Right lung (tissue), 5 donors: ENCODE measurements around the gene ZNF664. TPM values are rescaled to one million over a fixed set of nuclear protein-coding genes. Genes with fewer than 3 reads are reported as not detected.

Experiments
- DNase-seq, 2 donors: peaks; one replicate each; pipeline ENCODE4 v3.0.0-alpha.2; 2013
- polyA plus RNA-seq, 5 donors: library from polyadenylated mRNA; unstranded; fragments of 120-200 nt; gene quantifications; one replicate each; pipeline versions ENCODE4 v1.2.1 to v1.2.3, GENCODE V29; 2013; ENCODE audit warnings: inconsistent platforms in 1 of 5, low replicate concordance in 1 of 5; ENCODE audit not compliant: insufficient read length in 5 of 5, insufficient read depth in 1 of 5

The ZNF664 gene
- polyA plus RNA-seq, 5 donors: 113 to 161 (median 151) TPM

DNA sequence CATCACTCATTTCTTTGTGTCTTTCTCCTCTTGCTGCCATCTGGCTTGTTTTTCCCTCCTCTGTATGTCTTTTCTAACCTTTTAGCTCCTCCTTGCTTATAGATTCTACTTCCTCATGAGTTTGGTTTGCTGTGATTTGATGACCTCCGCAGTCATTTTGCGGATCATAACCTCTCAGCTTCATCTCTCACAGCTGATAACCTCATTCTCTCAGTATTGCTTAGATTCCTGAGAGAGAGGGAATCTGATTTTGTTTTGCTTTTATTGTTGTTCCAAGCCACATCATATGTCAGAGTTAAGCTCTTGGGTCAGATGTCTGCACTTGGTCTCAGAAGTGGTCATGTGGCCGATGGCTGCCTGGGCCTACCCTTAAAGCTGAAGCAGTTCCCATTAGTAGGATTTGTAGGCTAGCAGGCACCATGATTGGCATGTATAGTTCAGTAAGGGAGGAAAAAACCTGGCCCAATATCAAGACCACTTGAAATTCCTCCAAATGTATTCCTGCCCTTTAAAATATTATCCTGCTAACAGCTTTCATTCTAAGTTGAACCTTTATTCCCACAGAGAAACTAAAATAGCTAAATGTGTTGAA lies 13.5 kb downstream of the ZNF664 start:
- no peak for DNase-seq

DNA sequence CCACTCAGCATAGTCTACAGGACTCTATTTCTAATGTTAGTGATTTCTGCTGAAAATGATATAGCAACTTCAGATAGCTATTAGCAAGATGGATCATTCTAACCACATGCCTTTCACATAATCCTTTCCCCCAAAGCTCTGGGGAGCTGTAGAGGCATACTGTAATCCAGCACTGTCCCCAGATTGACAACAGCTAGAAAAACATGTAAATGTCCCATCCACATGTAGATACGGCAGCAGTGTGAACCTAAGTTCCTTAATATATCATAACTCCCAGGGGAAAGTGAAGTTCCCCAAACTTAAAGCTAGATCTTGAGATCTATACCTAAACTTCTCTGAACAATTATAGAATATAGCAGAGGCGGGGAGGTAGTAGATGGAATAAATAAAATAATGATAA lies 14.0 kb downstream of the ZNF664 start:
- DNase-seq: no peak

DNA sequence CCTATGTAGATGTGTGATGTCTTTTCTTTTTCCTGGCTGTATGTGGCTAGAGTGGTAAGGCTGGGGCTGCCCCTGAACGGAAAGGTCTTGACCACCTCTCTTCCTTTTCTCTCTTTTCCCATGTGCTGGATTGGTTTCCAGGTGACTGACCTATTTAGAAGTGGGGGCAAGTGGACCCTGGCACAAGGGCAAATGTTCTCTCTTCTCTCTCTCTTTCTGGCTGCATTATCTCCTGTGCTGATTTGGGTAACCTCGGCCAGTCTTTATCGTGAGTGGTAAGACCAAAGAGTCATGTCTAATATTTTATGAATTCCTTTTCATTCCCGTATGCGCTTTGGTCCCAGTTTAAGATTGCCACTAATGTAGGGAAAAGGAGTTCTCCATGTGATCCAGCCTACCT lies 16.2 kb downstream of the ZNF664 start:
- no peak for DNase-seq

DNA sequence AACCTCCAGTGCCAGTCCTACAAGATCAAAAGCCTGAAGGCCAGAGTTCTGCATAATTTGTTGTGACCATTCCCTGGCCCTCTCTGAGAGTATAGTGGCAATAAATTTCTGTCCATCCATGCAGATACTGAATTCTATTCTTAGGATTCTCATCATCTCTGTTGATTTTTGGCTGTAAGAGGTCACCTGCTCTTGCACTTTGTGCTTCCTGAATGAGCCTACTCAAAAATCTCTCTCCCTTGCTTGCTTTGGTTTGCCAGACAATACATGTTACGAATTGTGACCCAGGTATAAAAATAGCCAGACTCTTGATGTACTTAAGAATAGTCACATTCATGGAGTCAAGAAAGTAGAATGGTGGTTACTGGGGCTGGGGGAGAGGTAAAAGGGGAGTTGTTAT lies 16.7 kb downstream of the ZNF664 start:
- no peak for DNase-seq

DNA sequence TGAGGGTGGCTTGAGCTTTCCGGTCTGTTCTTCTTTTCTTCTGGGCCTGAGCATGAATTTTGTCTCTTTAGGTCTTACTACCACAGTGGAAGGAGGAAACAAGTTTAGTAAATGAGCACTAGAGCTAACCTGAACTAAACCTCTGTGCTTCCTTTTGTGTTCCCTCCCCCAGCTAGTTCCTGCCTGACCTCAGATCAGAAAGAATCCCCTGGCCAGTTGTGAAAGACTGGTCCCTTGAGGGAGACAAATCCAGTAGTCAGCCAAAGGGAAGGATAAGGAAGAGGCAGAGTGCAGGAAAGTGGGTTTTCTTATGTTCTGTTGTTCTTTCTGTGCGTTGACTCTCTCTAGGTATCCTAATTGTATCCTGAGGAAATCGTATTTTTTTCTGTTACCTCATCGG lies 17.5 kb downstream of the ZNF664 start:
- DNase-seq: no peak

DNA sequence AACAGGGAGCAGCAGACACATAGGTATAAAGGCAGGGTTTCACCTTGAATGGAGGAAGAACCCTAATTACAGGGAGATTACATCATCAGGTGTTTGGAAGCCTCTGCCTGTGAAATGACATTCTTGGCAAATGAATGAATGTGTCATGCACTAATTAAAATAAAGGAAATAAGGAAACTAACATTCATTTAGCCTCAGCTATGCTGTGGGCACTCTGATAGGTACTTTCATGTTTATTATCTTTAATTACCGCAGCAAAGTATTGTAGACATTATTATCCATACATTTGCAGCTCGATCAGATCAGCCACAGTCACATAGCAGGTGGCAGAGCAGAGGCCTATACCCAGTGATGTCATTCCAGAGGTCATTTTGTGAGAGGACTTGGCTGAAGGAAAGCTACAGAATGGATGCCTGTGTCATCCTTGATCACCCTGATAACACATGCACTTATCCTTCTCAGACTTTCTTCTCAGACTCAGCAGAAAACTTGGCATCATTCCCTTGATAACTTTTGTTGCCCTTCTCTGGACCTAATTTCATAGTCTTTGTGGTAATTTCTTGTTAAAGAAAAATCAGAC lies 18.4 kb downstream of the ZNF664 start:
- no peak for DNase-seq

DNA sequence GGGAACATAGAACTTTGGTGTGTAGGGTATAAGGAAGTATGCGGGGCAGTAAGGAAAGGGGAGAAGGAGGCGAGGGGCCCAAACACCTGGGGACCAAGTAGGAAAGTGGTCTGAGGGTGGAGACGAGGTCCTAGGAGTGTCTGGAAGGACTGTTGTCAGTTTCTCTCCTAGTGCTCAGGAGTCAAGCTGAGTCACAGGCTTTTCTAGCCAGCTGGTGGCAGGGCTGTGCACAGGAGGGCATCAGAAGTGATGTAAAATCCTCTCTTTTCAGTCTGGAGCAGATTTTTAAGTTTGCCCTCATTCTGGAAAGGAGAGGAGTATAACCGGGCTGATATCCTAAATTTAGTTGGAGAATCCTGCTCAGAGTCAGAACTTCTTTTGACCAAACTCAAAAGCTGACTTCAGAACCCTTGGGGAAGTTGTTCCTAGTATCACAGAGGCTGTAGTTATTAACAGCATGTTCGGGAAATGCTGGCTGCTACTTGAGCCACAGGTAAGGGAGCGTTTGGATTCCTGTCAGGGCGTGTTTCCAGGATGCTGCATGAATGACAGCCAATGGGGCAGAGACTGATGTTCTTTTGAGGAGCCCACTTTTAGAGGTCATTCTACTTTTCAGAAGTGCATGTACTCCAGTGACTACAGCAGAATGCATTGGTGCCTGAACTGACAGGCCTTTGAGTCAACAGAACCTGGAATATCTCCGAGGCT lies 19.3 kb downstream of the ZNF664 start:
- no peak for DNase-seq

DNA sequence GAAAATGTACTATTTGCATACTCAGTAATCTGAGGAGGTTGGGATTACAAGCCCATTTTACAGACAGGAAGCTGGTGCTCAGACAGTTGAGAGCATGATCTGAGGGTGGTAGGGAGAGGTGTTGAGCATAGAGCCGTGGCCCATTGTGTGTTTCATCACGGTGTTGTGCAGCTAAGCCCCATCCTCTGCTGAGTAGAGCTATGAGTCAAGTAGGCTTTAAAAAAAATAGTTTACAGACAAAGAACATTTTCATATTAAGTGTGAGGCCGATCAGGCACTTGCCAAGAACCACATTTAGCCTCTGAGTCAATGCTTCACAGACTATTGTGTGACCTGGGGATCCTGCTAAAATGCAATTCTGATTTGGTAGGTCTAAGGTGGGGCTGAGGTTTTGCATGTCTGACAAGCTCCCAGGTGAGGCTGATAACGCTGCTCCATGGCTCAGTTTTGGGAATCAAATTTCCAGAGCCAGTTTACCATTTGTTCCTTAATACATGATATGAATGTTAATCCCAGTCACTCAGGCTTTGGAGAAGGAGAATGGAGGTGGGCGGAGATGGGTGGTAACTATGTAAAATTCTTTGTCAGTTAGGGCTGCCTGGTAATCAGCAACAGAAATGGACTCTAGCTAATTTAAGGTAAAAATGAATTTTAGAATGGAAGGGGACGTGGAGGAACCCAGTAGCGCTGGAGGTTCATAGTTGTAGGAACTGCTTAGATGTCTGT lies 22.2 kb downstream of the ZNF664 start:
- DNase-seq: no peak

DNA sequence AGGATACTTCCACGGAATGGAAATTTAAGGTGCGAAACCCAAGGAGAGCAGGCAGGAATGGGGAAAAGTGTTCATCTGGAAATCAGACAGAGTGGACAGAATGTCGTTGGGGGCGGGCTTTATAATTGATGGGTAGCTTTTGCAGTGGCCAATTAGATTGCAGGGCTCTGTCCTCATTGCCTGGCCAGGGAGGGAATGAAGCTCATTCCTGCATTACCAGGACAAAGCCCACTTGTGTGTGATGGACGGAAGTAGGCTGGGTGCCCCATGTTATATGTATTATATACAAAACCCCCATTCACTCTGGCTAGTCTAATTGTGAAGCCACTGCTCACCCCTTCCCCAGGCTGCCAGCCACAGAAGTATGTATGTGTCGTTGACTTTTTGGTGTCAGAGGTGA lies 23.6 kb downstream of the ZNF664 start:
- DNase-seq: no peak

DNA sequence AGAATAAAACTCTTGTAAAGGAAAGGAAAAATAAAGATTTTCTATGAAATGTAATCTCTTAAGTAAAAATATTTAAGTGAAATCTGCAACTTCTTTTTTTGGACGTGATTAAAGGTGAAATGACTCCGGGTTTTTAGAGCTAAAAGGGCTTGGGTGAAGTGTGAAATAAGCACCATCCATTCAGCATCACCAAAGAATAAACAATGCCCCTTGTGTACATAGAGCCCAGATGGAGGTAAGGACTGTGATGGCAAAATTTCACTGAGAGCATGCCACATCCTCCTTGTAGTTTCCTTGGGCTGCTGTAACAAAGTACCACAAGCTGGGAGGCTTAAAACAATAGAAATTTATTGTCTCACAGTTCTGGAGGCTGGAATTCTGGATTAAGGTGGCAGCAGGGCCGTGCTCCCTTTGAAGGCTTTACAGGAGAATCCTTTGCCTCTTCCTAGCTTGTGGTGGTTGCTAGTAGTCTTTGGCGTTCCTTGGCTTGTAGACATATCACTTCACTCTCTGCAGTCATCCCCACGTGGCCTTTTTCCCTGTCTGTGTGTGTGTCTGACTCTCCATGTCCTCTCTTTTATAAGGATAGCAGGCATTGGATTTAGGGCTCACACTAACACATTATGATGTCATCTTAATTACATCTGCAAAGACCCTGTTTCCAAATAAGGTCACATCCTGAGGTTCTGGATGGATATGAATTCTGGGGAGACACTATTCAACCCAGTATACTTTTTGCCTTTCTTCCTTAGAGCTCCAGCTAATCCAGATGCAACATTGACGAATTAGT lies 24.2 kb downstream of the ZNF664 start:
- no peak for DNase-seq

DNA sequence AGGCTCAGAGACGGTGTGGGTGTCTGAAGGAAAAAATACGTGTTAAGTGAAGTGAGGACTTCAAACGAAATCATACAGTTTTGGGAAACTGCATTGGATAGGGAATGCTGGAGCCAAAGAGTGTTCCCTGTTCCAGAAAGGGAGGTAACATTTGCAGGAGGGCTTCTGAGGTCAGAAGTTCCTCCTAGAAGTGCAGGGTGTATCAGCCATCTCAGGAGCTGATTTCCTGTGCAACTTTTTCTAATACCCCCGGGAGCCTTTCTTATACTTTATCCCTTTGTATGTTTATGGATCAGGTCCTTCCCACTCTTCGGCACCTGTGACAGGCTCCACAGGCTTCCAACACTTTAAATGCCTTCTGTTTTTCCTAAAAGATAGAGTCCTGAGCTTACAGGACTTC lies 24.9 kb downstream of the ZNF664 start:
- DNase-seq: no peak

DNA sequence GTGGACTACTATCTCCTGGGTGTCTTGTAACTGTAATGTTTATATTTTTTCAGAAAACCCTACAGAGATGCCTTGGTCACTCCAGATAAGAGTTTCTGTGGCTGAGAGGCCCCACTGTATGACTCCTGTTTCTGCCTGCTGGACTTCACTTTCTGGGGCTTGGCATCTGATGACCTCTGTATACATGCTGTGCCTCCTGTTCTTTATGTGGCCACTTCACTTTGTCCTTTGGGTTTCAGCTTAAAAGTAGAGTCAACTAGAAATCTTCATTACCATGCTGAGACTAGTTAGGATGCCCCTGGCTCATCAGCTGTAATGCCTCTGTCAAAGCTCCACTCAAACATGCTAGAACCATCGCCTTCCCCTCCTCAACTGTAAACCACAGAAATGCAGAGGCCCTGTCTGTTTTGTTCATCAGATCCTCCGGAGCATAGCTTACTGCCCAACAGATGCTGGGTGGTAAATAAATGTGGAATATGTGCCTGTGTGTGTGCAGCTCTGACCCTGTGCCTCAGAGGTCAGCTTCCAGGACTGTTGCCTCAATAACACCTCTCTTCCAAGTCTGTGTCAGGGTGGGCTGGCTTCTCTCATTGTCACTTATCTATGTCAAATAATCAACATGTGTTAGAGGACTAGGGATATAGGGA lies 25.5 kb downstream of the ZNF664 start:
- no peak for DNase-seq

DNA sequence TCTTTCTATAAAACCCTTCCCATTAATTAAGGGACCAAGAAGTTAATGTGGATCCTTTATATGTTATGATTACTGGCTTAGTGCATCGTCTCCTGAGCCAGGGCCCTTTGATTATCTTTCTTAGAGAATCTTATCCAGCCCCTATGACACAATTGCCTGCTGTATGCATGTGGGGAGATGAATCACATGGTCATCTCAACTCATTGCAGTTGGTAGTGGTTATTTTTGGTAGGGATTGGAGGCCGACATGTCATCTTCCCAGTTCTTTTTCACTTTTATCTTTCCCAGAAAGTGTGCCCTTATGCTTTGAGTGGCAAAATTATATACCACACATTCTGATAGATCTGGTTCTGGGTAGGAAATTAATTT lies 26.0 kb downstream of the ZNF664 start:
- DNase-seq: no peak

DNA sequence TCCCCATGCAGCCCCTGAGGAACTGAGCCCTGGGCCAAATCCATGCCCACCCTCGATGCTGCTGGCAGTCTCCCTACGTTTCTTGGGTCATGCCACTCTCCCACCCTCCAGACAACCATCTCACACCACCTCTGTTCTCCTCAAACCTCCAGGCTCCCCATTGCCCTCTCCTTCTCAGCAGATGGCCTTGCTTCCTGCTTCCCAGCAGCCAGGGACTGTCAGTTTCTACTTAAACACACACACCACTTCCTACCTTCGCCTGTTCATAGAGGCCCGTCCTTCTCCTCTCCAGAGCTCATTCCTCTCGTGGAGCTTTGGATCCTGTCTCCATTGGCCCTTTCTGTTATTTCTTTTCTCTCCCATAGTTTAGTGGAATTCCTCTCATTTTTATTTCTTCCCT lies 27.1 kb downstream of the ZNF664 start:
- no peak for DNase-seq

DNA sequence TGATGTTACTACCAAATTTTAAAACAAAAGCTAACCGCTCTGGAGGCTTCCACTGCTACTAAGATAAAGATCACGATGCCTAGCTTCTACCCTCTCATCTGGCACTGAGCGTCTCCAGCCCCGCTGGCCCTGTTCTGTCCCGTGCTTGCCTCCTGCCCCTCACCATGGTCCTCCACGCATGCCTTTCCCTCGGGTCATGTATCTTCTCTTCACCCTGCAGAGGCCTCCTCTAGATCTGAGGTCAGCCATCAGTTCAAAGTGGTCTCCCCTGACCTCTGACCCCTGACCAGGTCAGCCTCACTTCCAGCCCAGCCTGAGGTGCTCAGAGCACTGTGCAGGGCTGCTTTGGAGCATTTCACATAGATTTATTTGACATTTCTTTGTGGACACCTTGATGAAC lies 28.3 kb downstream of the ZNF664 start:
- no peak for DNase-seq

DNA sequence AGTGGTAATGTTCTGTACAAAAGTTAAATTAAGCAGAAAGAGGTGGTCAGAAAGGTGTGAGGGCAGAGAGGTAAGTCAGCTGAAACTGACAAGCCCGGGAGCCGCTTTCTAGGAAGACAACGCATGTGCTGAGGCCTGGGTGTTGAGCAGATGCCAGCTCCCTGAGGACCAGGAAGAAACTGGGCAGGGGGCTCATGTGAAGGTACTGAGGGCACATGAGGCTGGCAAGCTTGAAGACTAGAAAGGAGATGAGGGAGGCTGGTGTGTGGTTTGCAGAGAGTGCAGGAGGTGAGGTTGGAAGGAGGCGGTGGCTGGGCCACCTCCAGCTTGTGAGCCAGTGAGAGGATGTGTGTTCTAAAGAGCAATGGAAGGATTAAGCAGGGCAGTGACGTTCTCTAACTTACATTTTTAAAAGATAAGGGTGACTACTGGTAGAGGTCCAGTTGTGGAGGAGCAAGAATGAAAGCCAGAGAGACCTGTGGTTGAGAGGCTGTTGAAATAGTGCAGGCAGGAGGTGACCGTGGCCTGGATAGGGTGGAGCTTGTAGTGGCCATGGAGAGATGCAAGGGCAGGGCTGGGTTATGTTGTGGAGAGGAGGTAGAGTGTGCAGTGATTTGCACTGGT lies 29.1 kb downstream of the ZNF664 start:
- no peak for DNase-seq

DNA sequence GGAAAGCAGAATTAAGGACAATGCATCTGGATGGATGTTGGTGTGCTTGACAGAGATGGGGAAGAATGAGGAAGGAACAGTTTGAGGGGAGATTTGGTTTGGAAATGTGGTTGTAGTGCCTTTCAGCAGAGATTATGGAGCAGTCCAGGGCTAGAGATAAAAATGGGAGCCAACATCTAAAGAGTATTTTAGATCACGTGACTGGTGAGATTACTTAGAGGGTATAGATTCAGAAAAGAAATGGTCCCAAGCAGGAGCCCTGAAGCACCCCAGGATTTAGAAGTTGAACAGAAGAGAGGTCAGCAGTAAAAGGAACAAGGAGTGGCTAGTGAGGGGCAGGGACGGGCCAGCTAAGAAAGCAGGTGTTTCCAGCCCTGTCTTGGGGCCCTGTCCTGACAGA lies 29.6 kb downstream of the ZNF664 start:
- DNase-seq: no peak

DNA sequence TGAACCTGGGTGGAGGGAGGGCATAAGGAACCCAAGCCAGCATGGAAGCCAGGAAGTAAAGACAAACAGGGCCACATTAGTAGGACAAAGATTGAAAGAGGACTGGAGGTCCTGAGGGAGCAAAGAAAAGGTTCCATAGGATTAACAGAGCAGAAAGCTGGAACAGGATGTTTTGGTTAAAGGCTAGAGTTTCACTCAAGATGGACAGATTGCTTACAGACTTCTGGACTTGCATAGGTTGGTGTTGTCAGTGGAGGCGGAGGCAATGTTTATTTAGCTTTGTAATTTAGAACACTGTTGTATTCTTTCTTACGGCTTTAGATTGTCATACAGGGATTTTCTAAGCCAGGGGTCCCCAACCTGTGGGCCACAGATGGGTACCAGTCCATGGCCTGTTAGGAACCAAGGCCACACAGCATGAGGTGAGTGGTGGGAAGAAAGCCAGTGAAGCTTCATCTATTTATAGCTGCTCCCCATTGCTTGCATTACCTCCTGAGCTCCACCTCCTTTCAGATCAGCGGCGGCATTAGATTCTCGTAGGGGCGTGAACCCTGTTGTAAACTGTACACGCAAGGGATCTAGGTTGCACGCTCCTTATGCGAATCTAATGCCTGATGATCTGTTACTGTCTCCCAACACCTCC lies 31.3 kb downstream of the ZNF664 start:
- no peak for DNase-seq

DNA sequence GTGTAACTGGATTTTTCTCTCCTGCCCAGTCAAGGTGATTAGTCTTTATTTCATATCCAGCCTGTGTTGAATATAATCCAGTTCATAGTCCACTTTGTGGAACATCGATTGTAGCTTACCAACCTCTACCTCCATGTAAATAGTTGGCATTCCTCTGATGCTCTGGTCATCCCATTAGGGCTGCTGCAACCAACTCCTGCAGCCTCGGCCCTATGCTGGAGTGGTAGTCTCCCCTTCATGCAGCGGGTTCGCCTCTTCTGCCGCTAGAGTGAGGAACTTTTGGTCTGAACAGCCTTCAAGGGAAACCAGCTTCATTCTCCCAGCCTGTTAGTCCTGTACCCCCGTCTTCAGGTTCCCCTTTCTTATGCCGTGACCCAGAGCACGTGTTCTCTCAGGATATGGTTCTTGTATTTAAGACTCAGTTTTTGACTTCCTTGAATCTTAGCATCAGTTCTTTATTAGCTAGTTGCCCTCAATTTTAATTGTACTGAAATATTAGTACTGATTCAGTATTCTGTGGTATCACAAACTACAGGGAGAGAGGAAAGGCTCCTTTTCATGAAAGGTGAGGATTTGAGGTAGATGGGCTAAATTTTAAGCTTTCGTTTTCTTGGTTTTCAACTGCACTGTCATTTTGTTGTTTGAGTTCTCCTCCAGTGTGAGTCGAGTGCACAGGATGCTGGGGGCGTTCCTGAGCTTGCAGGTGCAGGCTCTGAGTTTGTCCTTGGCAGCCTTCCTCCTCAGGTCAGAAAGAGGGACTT lies 33.2 kb downstream of the ZNF664 start:
- no peak for DNase-seq
